GM12864 (cell line): Measurements from ENCODE around the gene TOMM22.

Experiments used
- DNase-seq: peaks from one replicate; pipeline ENCODE4 v3.0.0-alpha.2; 2011; ENCODE audit warnings: low read depth
- H3K4me3 ChIP-seq: 2 replicates; pipeline ENCODE4 v1.5.1; 2011; ENCODE audit warnings: mild to moderate bottlenecking, low read depth, low read length, control low read depth
- TF ChIP-seq, protein P1 (sequence below): IDR thresholded peaks from 2 replicates; pipeline ENCODE4 v1.5.1; 2011; ENCODE audit warnings: low read depth, mild to moderate bottlenecking, moderate library complexity, low read length, control low read depth, inconsistent platforms; ENCODE audit errors: missing control alignments

TOMM22 gene

DNA sequence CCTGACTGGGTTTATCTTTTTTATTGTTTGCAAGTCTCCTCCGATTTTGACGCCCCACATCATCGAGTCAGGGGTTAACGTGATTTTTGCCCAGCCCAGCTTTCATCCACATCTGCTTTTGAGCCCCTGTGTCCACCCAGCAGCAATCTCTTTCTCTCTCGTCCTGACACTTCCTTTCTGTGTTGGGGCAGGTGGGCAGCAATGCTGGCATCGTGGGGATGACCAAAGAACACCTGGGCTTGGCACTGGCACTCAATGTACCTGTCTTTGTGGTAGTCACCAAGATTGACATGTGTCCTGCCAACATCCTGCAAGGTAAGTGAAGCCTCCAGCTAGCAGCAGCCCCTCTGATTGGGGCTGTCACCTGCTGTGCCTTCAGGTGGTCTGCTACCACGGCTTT is 39.8 kb downstream of the TOMM22 start:
- no peak for DNase-seq
- TF ChIP-seq, protein P1, sequence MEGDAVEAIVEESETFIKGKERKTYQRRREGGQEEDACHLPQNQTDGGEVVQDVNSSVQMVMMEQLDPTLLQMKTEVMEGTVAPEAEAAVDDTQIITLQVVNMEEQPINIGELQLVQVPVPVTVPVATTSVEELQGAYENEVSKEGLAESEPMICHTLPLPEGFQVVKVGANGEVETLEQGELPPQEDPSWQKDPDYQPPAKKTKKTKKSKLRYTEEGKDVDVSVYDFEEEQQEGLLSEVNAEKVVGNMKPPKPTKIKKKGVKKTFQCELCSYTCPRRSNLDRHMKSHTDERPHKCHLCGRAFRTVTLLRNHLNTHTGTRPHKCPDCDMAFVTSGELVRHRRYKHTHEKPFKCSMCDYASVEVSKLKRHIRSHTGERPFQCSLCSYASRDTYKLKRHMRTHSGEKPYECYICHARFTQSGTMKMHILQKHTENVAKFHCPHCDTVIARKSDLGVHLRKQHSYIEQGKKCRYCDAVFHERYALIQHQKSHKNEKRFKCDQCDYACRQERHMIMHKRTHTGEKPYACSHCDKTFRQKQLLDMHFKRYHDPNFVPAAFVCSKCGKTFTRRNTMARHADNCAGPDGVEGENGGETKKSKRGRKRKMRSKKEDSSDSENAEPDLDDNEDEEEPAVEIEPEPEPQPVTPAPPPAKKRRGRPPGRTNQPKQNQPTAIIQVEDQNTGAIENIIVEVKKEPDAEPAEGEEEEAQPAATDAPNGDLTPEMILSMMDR, result no peak
- H3K4me3 ChIP-seq, result no peak overlapping the region

DNA sequence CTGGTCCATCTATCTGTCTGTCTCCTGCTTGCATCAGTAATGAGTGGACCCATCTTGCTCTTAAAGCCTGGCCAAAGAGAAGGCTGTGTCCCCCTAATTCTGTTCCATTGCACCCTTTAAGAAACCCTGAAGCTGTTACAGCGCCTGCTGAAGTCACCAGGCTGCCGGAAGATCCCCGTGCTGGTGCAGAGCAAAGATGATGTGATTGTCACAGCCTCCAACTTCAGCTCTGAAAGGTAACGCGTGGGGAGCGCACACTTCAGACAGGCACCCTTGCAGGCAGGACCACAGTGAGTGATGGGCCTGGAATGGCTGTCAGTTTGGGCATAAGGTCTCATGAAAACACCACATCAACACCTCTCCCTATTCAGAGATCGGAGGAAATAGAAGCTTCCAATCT is 42.4 kb downstream of the TOMM22 start:
- H3K4me3 ChIP-seq, result no peak overlapping the region
- no peak for DNase-seq
- TF ChIP-seq, protein P1, result no peak

DNA sequence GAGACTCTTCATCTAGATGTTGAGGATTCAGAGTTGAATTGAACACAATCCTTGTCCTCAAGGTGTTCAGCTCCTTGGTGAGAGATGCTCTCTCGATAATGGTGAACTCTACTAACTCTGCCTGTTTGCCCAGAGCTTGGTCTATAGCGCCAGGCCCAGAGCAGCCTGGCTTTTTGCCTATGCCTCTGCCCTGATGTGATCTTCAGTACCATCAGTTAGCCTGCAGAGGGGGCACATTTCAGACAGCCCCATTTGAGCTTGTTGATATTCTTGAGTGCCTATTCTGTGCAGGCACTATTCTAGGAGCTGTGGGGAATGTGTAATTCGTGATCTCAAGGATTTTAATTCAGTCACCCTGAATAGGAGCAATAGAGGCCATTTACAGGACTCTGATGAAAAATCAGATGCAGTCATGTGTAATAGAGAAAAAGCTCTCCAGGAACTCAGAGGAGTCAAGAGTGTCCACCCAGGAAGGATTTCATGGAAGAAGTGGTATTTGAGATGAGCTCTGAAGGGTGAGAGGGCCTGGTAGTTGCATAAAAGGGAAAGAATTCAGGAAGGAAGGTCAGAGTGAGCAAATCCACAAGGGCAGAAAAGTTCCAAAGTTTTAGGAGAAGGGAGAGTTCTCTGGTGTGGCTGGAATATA is 43.3 kb downstream of the TOMM22 start:
- H3K4me3 ChIP-seq, result no peak overlapping the region
- DNase-seq, result no peak
- TF ChIP-seq, protein P1, result peak; percentile 41

DNA sequence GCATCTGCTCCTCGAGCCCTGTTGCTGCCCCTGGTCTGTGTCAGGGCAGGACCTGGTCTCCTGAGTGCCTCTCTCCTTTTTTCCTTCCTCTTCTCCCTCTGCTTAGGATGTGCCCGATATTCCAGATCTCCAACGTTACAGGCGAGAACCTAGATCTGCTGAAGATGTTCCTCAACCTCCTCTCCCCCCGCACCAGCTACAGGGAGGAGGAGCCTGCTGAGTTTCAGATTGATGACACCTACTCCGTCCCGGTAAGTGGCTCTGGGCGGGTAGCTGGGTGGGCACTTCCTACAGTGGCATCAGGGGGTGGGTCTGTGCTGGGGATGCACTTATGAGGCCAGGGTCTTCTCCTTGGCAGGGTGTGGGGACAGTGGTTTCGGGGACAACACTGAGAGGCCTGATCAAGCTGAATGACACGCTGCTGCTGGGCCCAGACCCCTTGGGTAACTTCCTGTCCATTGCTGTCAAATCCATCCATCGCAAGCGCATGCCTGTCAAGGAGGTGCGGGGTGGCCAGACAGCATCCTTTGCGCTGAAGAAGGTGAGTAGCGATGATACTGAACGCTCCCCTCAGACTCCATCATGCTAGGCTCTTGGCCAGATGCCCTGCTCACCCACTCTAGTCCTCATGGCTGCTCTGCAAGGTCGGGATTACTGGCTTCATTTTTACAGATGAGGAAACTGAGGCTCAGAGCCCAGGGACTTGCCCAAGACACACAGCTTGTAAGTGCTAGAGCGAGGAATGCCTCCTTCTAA is 44.3 kb downstream of the TOMM22 start:
- H3K4me3 ChIP-seq, result no peak overlapping the region
- DNase-seq, result no peak
- TF ChIP-seq, protein P1, result no peak

DNA sequence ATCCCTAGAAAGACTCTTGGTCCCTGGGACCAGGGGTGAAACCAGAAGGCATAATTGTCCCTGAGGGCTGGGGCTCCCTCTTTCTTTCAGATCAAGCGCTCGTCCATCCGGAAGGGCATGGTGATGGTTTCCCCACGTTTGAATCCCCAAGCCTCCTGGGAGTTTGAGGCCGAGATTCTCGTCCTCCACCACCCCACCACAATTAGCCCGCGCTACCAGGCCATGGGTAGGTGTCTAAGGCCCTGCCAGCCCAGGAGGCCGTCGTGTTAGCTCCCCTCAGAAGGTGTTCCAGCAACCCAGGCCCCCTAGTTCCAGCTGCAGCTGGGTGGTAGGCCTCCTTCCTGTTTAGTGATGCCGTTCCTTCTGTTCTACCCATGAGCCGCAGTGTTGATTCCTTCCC is 45.4 kb downstream of the TOMM22 start:
- TF ChIP-seq, protein P1, result no peak
- no peak overlapping the region for H3K4me3 ChIP-seq
- no peak for DNase-seq

DNA sequence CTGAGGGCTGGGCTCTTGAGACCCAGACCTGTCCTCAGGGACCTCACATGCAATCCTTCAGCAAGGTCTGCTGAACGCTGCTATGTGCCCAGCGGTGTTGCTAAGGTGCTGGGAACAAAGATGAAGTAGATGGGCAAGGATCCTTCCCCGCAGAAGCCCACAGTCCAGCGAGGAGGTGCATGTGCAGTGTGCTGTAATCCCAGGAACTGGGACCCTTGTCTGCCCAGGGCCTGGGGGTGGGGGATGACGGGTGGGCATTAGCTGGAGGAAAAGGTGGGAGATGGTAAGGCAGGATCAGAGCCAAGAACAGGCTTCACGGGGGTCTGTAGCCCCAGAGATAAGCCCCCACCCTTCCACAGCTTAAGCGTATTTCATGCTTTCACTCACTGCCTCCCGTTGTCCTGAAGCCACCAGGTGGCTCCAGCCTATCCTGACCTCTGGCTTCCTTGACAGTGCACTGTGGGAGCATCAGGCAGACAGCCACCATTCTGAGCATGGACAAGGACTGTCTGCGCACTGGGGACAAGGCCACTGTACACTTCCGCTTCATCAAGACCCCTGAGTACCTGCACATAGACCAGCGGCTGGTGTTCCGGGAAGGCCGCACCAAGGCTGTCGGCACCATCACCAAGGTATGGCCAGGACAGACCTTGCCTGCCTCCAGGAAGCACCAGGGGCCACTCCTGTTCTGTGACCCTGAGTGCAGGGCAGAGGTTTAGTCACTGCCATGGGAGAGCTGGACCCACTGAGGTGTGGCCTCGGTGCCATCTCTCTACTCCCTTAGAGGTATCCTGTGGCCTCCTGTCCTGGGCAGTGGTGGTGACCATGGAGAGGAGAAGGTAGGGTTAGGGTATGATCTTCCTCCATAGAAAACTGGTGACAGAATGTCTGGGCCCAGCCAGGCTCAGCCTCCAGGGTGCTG is 46.0 kb downstream of the TOMM22 start:
- TF ChIP-seq, protein P1, result no peak
- no peak for DNase-seq
- no peak overlapping the region for H3K4me3 ChIP-seq
